HuH-7 (cell line): ENCODE data around the gene OR8B2.
A peak's percentile ranks its signal among the peaks of the same experiment; 100 is the strongest.
"Not testable (repeated sequence)": the region's sequence is repeated elsewhere in the genome, so short reads cannot be mapped to it uniquely, and the experiment has no call there.

Experiments used
- DNase-seq: peaks from one replicate; pipeline ENCODE4 v3.0.0; 2011; ENCODE audit warnings: low spot score

OR8B2 gene, protein sequence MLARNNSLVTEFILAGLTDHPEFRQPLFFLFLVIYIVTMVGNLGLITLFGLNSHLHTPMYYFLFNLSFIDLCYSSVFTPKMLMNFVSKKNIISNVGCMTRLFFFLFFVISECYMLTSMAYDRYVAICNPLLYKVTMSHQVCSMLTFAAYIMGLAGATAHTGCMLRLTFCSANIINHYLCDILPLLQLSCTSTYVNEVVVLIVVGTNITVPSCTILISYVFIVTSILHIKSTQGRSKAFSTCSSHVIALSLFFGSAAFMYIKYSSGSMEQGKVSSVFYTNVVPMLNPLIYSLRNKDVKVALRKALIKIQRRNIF

DNA sequence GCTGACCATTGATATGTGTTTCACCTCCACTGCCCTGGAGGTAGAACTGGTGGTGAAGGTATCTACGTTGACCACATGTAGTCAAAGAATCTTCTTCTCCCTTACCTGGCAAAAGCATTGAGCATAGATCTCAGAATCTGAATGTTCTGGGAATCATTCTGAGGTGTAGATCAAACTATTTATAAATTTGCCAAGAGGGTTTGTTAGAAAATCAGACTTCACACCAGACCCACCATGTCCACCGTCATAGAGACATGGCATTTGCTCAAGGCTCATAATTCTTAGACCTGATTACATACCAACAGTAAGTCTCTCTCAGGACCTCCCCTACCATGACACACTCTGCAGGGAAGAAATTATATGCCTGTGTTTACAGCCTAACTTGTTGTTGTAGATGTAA, at the start of gene OR8B2:
TSS of gene OR8B2 (minus strand) at position 101 of the 400 bp plus-strand sequence. CDS start 1,156 bp downstream, outside the sequence.
- no peak for DNase-seq

DNA sequence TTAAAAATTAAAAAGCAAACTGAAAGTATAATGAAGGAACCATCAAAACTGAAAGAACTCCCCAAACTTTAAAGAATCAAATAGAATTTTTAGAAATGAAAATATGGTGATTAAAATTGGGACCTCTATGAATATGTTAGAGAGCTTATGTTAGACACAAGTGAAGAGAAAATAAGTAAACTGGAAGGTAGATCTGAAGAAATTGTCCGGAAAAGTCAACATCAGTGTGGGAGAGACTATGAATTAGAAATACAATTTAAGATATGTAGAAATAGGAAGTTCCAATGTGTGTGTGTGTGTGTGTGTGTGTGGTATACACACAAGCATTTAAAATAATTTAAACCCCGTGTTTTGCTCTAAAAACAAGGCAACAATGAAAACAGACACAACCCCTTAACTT, 45.3 kb upstream of the OR8B2 start:
- no peak for DNase-seq

DNA sequence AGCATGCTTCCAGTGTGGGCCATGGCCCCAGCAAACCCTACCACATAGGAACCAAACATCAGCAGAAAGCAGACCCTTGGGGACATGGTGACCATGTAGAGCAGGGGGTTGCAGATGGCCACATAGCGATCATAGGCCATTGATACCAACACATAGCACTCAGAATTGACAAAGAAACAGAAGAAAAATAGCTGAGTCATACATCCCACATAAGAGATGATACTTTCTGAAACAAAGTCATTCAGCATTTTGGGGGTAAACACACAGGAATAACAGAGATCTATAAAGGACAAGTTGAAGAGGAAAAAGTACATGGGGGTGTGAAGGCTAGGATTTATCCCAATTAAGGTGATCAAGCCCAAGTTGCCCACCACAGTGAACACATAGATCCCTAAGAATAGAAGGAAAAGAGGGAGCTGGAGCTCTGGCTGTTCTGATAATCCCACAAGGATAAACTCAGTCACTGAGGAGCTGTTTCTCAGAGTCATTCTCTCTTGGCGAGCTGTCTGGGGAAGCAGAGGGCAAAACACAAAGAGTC, 40.2 kb upstream of the OR8B2 start, which contains the start of gene OR8B4:
TSS of gene OR8B4 (minus strand) at position 488 of the 538 bp plus-strand sequence. CDS start at position 488, 0 bp downstream.
- DNase-seq: no peak

DNA sequence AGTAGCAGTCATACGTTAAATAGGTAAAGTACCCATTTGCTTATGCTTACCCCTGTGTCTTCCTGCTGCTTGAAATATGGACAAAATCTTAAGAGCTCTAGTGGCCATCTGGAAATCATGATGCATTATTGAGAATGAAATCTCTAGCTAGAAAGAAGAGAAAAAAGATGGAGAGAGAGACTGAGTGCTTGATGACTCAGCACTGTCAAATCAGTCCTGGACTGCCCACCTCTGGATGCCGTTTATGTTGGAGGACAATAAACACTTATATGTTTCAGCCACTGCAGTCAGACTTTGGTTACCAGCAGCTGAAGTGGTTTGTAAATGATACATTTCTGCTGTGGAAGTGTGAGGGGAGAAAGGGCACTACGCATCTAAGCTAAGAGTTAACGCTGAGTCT, 36.7 kb upstream of the OR8B2 start:
- DNase-seq: no peak

DNA sequence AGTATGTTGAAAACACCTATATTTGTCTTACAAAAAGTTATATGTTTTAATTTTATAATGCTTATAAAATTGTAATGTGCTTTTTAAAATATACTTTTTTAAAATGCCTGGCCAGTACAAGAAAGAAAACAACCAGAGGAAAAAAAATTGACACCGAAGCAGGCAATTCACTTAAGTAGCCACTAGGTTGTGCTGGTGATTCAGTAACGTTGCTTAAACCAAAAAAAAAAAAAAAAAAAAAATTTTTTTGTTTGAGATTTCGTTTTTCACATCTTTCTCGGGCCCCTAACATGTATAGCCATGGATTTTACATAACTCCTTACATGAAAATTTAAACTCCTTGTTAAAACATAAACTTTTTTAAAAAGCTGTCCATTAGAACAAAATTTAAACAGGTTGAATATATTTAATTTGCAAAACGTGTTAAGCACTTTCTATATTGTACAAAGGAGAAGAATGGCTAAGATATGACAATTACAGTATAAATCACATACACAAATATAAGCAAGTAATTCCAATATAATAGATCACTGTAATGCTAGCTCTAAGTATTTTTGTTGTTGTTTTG, 31.1 kb upstream of the OR8B2 start:
- no peak for DNase-seq

DNA sequence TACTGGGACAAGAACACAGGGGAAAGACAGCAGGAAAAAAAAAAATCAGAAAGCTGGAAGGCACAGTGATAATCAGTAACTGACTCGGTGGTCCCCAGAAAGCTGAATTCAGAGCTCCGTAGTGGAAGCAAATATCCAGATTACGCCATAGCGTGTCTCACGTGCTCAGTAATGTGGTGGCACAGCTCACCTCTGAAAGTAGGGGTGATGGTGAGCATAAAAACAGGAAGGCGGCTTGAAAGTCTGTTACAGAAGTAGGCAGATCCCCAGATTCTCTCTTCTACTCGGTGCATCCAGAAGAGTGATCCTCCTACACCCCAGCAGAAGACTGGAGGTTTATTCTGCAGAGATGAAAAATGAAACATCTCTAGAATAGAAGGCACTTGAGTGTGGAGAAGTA, 25.6 kb upstream of the OR8B2 start:
- DNase-seq: no peak

DNA sequence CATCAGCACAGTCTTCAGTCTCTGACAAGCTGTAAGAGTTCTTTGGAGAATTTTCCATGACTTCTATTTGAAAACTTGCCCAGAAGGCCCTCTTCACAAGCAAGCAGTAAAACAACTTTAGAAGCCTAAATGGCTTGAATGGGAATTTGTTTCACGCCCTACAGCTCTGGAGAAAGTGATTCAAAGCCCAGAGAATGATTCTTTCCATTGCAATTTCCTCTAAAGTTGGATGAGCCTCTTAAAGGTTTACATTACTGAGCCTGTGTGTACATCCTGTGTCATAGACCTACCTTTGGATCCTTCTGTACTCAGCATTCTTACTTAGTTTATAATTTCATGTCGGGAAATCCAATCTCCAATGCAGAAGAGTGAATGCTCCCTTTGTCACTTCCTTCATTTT, 21.3 kb upstream of the OR8B2 start:
- DNase-seq: no peak

DNA sequence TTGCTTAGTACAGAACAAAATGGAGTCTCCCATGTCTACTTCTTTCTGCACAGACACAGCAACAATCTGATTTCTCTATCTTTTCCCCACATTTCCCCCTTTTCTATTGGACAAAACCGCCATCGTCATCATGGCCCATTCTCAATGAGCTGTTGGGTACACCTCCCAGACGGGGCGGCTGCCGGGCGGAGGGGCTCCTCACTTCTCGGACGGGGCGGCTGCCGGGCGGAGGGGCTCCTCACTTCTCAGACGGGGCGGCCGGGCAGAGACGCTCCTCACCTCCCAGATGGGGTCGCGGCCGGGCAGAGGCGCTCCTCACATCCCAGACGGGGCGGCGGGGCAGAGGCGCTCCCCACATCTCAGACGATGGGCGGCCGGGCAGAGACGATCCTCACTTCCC, 18.9 kb upstream of the OR8B2 start:
- DNase-seq: not testable (repeated sequence)

DNA sequence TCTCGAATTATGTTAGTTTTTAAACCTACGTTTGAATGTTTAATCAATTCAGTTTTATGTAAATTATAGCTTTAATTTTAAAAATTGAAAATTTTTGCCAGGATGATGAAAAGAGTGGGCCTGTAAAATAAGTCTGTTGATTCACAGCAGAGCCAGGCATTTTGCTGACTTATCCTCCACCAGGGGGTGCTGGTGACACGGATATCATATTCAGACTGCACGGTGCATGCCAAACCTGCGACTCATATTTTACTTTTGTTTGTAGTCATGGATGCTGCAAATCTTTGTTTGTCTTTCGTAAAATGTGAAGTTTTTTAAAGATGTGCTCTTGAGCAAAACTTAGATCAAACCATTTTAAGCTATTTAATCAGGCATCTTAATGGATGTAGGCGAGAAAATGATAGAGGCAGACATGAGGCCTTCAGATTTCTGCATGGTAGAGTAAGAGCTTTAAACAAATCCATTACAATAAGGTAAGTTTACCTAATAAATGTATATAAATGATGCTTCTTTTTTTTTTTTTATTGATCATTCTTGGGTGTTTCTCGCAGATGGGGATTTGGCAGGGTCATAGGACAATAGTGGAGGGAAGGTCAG, 18.1 kb upstream of the OR8B2 start:
- peak; percentile 60 for DNase-seq

DNA sequence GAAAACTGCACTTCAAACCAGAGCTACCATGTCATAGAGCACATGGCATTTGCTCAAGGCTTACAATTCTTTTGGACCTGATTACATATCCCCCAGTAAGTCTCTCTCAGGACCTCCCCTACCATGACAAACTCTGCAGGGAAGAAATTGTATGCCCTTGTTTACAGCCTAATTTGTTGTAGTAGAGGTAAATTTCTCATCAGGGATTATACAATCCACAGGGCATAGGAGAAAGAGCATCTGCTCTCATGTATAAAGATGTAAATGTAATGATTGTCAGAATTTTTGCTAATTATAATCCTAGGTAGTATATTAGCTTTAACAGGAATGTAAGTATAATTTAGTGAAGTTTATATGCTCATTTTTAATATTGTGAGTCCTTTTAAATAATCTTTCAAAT, 14.6 kb upstream of the OR8B2 start, which contains the start of gene OR8B3:
TSS of gene OR8B3 (minus strand) at position 101 of the 400 bp plus-strand sequence. CDS start 1,673 bp downstream, outside the sequence.
- DNase-seq: no peak

DNA sequence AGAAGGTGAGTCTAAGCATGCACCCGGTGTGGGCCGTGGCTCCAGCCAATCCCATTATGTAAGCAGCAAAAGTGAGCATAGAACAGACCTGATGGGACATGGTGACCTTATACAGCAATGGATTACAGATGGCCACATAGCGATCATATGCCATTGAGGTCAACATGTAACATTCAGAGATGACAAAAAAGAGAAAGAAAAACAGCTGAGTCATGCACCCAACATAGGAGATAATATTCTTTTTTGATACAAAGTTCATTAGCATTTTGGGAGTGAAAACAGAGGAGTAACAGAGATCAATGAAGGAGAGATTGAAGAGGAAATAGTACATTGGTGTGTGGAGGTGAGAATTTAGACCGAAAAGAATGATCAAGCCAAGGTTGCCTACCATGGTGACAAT, 12.5 kb upstream of the OR8B2 start:
- DNase-seq: not testable (repeated sequence)

DNA sequence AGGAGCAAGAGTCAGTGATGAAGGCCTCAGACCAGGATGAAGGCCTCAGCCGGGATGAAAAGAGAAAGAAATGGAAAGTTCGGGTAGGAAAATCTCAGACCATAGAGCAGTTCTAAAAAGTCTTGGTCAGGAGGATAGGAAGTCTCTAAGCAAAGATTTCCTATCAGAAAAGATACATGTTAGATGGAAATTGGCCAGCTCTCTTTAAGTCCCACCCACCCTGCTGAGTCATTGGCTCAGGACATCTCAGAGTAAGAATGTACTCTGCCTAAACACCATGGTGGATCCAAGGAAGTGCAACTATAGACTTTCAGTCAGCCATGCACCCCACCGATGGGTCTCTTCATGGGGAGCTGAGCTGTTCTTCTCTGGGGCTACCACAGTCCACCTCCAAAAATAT, 10.1 kb upstream of the OR8B2 start:
- DNase-seq: no peak

DNA sequence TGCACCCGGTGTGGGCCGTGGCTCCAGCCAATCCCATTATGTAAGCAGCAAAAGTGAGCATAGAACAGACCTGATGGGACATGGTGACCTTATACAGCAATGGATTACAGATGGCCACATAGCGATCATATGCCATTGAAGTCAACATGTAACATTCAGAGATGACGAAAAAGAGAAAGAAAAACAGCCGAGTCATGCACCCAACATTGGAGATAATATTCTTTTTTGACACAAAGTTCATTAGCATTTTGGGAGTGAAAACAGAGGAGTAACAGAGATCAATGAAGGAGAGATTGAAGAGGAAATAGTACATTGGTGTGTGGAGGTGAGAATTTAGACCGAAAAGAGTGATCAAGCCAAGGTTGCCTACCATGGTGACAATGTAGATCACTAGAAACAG, 1.4 kb downstream of the OR8B2 start:
- not testable (repeated sequence) for DNase-seq

DNA sequence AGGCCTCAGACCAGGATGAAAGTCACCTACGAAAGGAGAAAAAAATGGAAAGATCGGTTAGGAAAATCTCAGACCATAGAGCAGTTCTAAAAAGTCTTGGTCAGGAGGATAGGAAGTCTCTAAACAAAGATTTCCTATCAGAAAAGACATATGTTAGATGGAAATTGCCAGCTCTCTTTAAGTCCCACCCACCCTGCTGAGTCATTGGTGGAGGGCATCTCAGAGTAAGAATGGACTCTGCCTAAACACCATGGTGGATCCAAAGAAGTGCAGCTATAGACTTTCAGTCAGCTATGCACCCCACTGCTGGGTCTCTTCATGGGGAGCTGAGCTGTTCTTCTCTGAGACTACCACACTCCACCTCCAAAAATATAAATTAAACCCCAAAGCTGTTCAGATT, 3.7 kb downstream of the OR8B2 start:
- no peak for DNase-seq

DNA sequence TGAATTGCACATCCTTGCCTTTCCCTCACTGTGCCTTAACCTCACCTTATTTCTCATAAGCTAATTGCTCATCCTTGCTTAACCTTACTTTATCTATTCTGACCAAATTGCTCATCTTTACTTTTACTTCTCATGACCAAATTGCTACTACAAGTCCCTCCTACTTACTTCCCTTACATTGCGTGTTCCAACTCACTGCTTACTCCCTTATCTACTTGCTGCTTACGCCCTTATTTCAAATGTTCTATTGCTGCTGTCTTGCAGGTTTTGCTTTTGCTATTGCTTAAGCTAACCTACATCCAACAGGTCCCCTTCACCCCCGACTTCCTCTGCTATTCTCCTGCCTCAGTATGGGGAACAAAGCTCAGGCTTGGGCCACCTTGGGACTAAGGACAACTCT, 8.0 kb downstream of the OR8B2 start:
- DNase-seq: no peak

DNA sequence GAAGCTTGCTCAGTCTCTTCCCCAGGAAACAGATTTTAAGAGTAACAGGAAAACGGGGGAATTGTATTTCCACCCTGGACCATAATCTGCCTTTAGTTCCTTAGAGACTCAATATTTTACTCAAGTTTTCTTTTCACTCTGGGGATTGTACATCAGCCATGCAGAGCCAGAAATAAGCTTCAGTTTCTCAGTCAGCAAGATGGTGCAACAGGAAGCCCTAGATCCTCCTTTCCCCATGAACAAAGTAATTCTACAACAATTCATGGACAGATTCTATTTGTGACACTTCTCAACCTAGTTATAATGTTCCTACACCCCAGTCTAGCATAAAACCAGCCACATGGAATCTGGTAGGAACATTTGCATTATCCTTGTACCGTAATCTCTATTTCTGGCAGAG, 24.7 kb downstream of the OR8B2 start:
- no peak for DNase-seq

DNA sequence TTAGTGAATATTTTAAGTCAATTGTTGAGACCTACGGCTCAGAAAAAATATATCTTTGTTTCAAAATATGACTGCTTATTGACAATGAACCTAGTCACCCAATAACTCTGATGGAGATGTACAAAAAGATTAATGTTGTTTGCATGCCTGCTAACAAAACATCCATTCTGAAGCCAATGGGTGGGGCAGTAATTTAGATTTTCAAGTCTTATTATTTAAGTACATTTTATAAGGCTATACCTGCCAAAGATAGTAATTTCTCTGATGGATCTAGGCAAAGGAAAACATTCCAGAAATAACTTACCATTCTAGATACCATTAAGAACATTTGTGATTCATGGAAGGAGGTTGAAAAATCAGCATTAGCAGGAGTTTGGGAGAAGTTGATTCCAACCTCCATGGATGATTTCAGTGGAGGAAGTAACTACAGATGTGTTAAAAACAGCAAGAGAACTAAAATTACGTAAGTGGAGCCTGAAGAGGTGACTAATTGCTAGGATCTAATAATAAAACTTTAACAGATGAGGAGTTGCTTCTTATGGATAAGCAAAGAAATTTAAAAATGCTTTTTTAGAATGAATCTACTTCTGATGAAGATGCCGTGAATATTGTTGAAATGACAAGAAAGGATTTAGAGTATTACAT, 37.9 kb downstream of the OR8B2 start:
- DNase-seq: no peak

DNA sequence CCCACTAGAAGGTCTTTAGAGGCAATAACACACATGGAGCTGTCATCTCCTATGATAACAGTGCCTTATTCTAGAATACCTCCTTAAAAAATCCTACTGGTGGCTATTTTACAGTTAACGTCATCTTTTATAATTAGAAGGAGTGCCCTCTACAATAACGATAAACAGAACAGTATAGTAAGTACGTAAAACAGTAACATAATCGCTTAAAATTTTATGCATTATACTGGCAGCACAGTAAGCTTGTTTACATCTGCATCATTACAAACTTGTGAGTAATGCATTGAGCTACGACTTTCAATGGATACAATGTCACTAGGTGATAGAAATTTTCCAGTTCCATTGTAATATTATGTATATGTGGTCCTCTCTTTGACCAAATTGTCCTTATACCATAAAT, 40.0 kb downstream of the OR8B2 start:
- no peak for DNase-seq

DNA sequence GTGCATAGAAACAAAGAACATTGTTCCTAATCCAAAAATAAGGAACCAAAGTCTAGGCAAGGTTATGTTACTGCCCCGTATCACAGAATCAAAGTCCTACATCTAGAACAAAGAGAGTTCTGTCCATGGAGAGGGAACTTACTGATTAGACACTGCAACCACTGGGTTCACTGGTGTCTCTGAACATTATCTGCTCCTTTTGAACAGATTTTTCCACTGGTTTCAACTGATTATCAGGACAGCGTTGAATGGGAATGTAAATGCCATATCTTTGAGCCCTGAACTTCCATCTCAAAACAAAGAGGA, 44.2 kb downstream of the OR8B2 start:
- DNase-seq: peak; percentile 8

DNA sequence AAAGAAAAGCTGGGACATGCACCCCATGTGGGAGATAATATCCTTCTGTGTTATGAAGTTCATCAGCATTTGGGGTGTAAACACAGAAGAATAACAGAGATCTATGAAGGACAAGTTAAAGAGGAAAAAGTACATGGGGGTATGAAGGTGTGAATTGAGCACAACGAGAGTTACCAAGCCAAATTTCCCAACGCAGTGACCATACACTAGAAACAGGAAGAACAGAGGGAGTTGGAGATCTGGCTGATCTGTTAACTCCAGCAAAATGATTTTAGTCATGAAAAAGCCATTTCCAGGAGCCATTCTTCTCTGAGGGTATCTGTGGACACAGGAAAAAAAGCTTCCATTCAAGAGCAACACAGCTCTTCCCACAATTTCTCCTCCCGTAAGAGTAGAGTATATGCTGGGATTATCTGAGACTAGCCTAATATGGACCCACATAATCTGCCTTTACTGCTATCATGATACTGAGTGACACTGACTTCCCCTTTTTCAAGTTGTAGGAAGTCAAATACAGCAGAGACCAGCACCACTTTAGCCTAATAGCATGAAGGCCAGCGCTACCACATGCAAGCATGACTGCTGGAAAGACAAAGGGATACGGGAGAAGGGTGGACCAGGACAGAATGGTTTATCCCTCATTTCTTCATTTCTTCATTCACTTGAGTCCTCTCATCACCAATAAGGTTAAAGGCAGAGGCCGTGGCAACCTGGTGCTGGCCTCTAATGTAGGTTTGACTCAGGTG, 44.7 kb downstream of the OR8B2 start:
- no peak for DNase-seq
